NOMO-1 treated with dmso at 0.1 percent for 144 hours (cell line): ENCODE data around the gene PTCD1.
A peak's percentile ranks its signal among the peaks of the same experiment; 100 is the strongest.
"Not testable (repeated sequence)": the region's sequence is repeated elsewhere in the genome, so short reads cannot be mapped to it uniquely, and the experiment has no call there.

Experiments
- DNase-seq: peaks from one replicate; lab custom pipeline; 2025; ENCODE audit not compliant: unreplicated experiment; lab: John Stamatoyannopoulos, UW

PTCD1 gene

GRCh38 chr7:99387912-99388311 is 50.7 kb downstream of the PTCD1 start:
- no peak for DNase-seq

GRCh38 chr7:99387239-99387635 is 51.4 kb downstream of the PTCD1 start:
- not testable (repeated sequence) for DNase-seq

GRCh38 chr7:99386584-99387238 is 51.9 kb downstream of the PTCD1 start:
- peak; percentile 33 for DNase-seq

- DNase-seq, result no peak
Measured at GRCh38 chr7:99385564-99385963, 53.0 kb downstream of the PTCD1 start.

GRCh38 chr7:99384523-99384922 is 54.1 kb downstream of the PTCD1 start:
- no peak for DNase-seq

- no peak for DNase-seq
Measured at GRCh38 chr7:99383791-99384370, 54.7 kb downstream of the PTCD1 start.

- DNase-seq, result no peak
Measured at GRCh38 chr7:99383203-99383602, 55.4 kb downstream of the PTCD1 start.

- DNase-seq, result no peak
Measured at GRCh38 chr7:99381664-99382075, 56.9 kb downstream of the PTCD1 start.

GRCh38 chr7:99380823-99381663 is 57.6 kb downstream of the PTCD1 start:
- no peak for DNase-seq

- DNase-seq, result peak; percentile 98
Measured at GRCh38 chr7:99380032-99380822, 58.4 kb downstream of the PTCD1 start.

GRCh38 chr7:99379693-99380031 is 58.9 kb downstream of the PTCD1 start:
- DNase-seq, result not testable (repeated sequence)

GRCh38 chr7:99379043-99379577 is 59.5 kb downstream of the PTCD1 start:
- peak; percentile 97 for DNase-seq

- DNase-seq, result peak; percentile 87
Measured at GRCh38 chr7:99375070-99375807, 63.4 kb downstream of the PTCD1 start.

- DNase-seq, result peak; percentile 92
Measured at GRCh38 chr7:99374111-99375064, 64.2 kb downstream of the PTCD1 start, which contains the start of gene ARPC1B. ARPC1B (plus strand) TSS chr7:99374730; CDS start chr7:99385715, 10,985 bp downstream.

- no peak for DNase-seq
Measured at GRCh38 chr7:99373091-99374066, 65.2 kb downstream of the PTCD1 start.

GRCh38 chr7:99372275-99373090 is 66.1 kb downstream of the PTCD1 start:
- no peak for DNase-seq

- no peak for DNase-seq
Measured at GRCh38 chr7:99371376-99371920, 67.2 kb downstream of the PTCD1 start.
